SK-N-SH treated with all-trans-retinoic acid at 6 μM for 48 hours (cell line): Measurements from ENCODE around the gene HHAT.
"Not testable (repeated sequence)": the region's sequence is repeated elsewhere in the genome, so short reads cannot be mapped to it uniquely, and the experiment has no call there.

Experiments
- ARNTL ChIP-seq: fragments of 450-650 bp; formaldehyde crosslinking; IDR thresholded peaks from 2 replicates; pipeline ENCODE4 v1.5.0; 2020; ENCODE audit warnings: low read depth, mild to moderate bottlenecking, moderate library complexity, borderline replicate concordance
- BACH2 ChIP-seq: fragments of 250-450 bp; sonication (Bioruptor Pico); IDR thresholded peaks from 2 replicates; pipeline ENCODE4 v1.9.0; 2021; ENCODE audit warnings: mild to moderate bottlenecking, borderline replicate concordance
- CSDC2 ChIP-seq: fragments of 250-450 bp; sonication (Bioruptor Pico); IDR thresholded peaks from 2 replicates; pipeline ENCODE4 v1.5.0; 2020; ENCODE audit warnings: mild to moderate bottlenecking, moderate library complexity
- CSRNP3 ChIP-seq: fragments of 250-450 bp; sonication (Bioruptor Pico); IDR thresholded peaks from 2 replicates; pipeline ENCODE4 v1.5.1; 2021; ENCODE audit warnings: mild to moderate bottlenecking, moderate library complexity
- GLIS3 ChIP-seq: fragments of 250-450 bp; sonication (Bioruptor Pico); IDR thresholded peaks from 2 replicates; pipeline ENCODE4 v1.5.0; 2020; ENCODE audit warnings: mild to moderate bottlenecking, moderate library complexity
- OSR1 ChIP-seq: fragments of 250-450 bp; sonication (Bioruptor Pico); IDR thresholded peaks from 2 replicates; pipeline ENCODE4 v1.8.0; 2022; ENCODE audit warnings: moderate library complexity, mild to moderate bottlenecking, inconsistent platforms
- PATZ1 ChIP-seq: fragments of 250-450 bp; sonication (Bioruptor Pico); IDR thresholded peaks from 2 replicates; pipeline ENCODE4 v1.8.0; 2020; ENCODE audit warnings: mild to moderate bottlenecking, moderate library complexity, borderline replicate concordance
- POU6F1 ChIP-seq: fragments of 250-450 bp; sonication (Bioruptor Pico); IDR thresholded peaks from 2 replicates; pipeline ENCODE4 v1.8.0; 2021; ENCODE audit warnings: low read depth, mild to moderate bottlenecking, moderate library complexity, borderline replicate concordance
- PPARA ChIP-seq: fragments of 250-450 bp; sonication (Bioruptor Pico); IDR thresholded peaks from 2 replicates; pipeline ENCODE4 v1.5.0; 2020; ENCODE audit warnings: mild to moderate bottlenecking, borderline replicate concordance
- RARB ChIP-seq: fragments of 250-450 bp; sonication (Bioruptor Pico); IDR thresholded peaks from 2 replicates; pipeline ENCODE4 v1.8.0; 2021; ENCODE audit warnings: mild to moderate bottlenecking, moderate library complexity
- TCF4 ChIP-seq: fragments of 250-450 bp; sonication (Bioruptor Pico); IDR thresholded peaks from 2 replicates; pipeline ENCODE4 v1.8.0; 2021; ENCODE audit warnings: mild to moderate bottlenecking, moderate library complexity, borderline replicate concordance
- ZFP3 ChIP-seq: fragments of 250-450 bp; sonication (Bioruptor Pico); IDR thresholded peaks from 2 replicates; pipeline ENCODE4 v1.5.0; 2020; ENCODE audit warnings: mild to moderate bottlenecking, moderate library complexity
- ZFP30 ChIP-seq: fragments of 450-650 bp; formaldehyde crosslinking; IDR thresholded peaks from 2 replicates; pipeline ENCODE4 v1.5.0; 2022; ENCODE audit warnings: mild to moderate bottlenecking, moderate library complexity

GRCh38 chr1:210406341-210406740 is 77.6 kb downstream of the HHAT start:
- not testable (repeated sequence) for TF ChIP-seq GLIS3 (CRISPR knock-in tag); ARNTL (CRISPR knock-in tag); POU6F1 (CRISPR knock-in tag); OSR1 (CRISPR knock-in tag); PPARA (CRISPR knock-in tag); ZFP3 (CRISPR knock-in tag); PATZ1 (CRISPR knock-in tag); RARB; CSDC2 (CRISPR knock-in tag); TCF4 (CRISPR knock-in tag); CSRNP3 (CRISPR knock-in tag); ZFP30; BACH2 (CRISPR knock-in tag)
